Fibroblast of the aortic adventitia (primary cell): ENCODE data around the gene S100A1. TPM values are rescaled to one million over a fixed set of nuclear protein-coding genes. Genes with fewer than 3 reads are reported as not detected.
"Not testable (repeated sequence)": the region's sequence is repeated elsewhere in the genome, so short reads cannot be mapped to it uniquely, and the experiment has no call there.

Source experiments
- DNase-seq: peaks from one replicate; pipeline ENCODE4 v3.0.0-alpha.2; 2010; ENCODE audit warnings: low read depth
- H3K4me3 ChIP-seq: 2 replicates; pipeline ENCODE4 v1.5.1; 2011; ENCODE audit warnings: low read depth, mild to moderate bottlenecking, control low read depth, low read length, moderate library complexity
- CTCF ChIP-seq: IDR thresholded peaks from 2 replicates; pipeline ENCODE4 v1.5.1; 2011; ENCODE audit warnings: mild to moderate bottlenecking, low read length, control low read depth, inconsistent platforms; ENCODE audit not compliant: insufficient read depth
- total RNA-seq: library from RNA; depleted of rRNA; stranded (reverse); fragments of >200 nt; gene quantifications from 2 replicates; pipeline ENCODE4 v1.2.3, GENCODE V29; 2012; ENCODE audit warnings: low replicate concordance

S100A1 gene
- total RNA-seq, 1 donor: 0.54 TPM

GRCh38 chr1:153636312-153636711 is 8.1 kb downstream of the S100A1 start:
- DNase-seq: no peak
- TF ChIP-seq CTCF: no peak
- H3K4me3 ChIP-seq: no peak overlapping the region

- DNase-seq: no peak
- no peak overlapping the region for H3K4me3 ChIP-seq
- TF ChIP-seq CTCF: no peak
Measured at GRCh38 chr1:153638261-153638660, 10.0 kb downstream of the S100A1 start.

GRCh38 chr1:153639280-153639679 is 11.0 kb downstream of the S100A1 start:
- H3K4me3 ChIP-seq: no peak overlapping the region
- no peak for DNase-seq
- TF ChIP-seq CTCF: no peak

GRCh38 chr1:153640213-153640612 is 12.0 kb downstream of the S100A1 start:
- H3K4me3 ChIP-seq, DNase-seq: not testable (repeated sequence)

GRCh38 chr1:153640861-153641260 is 12.6 kb downstream of the S100A1 start:
- no peak for TF ChIP-seq CTCF
- no peak for DNase-seq
- no peak overlapping the region for H3K4me3 ChIP-seq

- TF ChIP-seq CTCF: no peak
- H3K4me3 ChIP-seq: no peak overlapping the region
- DNase-seq: no peak
Measured at GRCh38 chr1:153642161-153642560, 13.9 kb downstream of the S100A1 start.

GRCh38 chr1:153643100-153643499 is 14.9 kb downstream of the S100A1 start:
- DNase-seq: no peak
- TF ChIP-seq CTCF: no peak
- H3K4me3 ChIP-seq: no peak overlapping the region

- H3K4me3 ChIP-seq: no peak overlapping the region
- no peak for TF ChIP-seq CTCF
- DNase-seq: no peak
Measured at GRCh38 chr1:153643816-153644215, 15.6 kb downstream of the S100A1 start.
